Measurements from ENCODE around the gene DIP2C.

DIP2C gene

GRCh38 chr10:570628-571163 is 118.8 kb downstream of the DIP2C start:
- DNase-seq (ENCODE audit: low read depth) = no peak
- no peak overlapping the region for H3K4me3 ChIP-seq (replicated peaks; ENCODE audit: low read depth, low read length)
- no peak for TF ChIP-seq CTCF (IDR thresholded peaks at IDR 0.05; ENCODE audit: low read length, missing control alignments)

GRCh38 chr10:569961-570627 is 119.4 kb downstream of the DIP2C start:
- H3K4me3 ChIP-seq (replicated peaks; ENCODE audit: low read depth, low read length) = no peak overlapping the region
- DNase-seq (ENCODE audit: low read depth) = no peak
- no peak for TF ChIP-seq CTCF (IDR thresholded peaks at IDR 0.05; ENCODE audit: low read length, missing control alignments)

- no peak for TF ChIP-seq CTCF (IDR thresholded peaks at IDR 0.05; ENCODE audit: low read length, missing control alignments)
- DNase-seq (ENCODE audit: low read depth) = no peak
- H3K4me3 ChIP-seq (replicated peaks; ENCODE audit: low read depth, low read length) = no peak overlapping the region
Observed at GRCh38 chr10:568848-569247, 120.6 kb downstream of the DIP2C start.

- H3K4me3 ChIP-seq (replicated peaks; ENCODE audit: low read depth, low read length) = no peak overlapping the region
- TF ChIP-seq CTCF (IDR thresholded peaks at IDR 0.05; ENCODE audit: low read length, missing control alignments) = no peak
- no peak for DNase-seq (ENCODE audit: low read depth)
Observed at GRCh38 chr10:567869-568268, 121.6 kb downstream of the DIP2C start.

GRCh38 chr10:566241-566885 is 123.1 kb downstream of the DIP2C start:
- no peak overlapping the region for H3K4me3 ChIP-seq (replicated peaks; ENCODE audit: low read depth, low read length)
- no peak for DNase-seq (ENCODE audit: low read depth)
- no peak for TF ChIP-seq CTCF (IDR thresholded peaks at IDR 0.05; ENCODE audit: low read length, missing control alignments)

GRCh38 chr10:565676-566075 is 123.8 kb downstream of the DIP2C start:
- H3K4me3 ChIP-seq (replicated peaks; ENCODE audit: low read depth, low read length) = no peak overlapping the region
- DNase-seq (ENCODE audit: low read depth) = no peak
- no peak for TF ChIP-seq CTCF (IDR thresholded peaks at IDR 0.05; ENCODE audit: low read length, missing control alignments)

Data from fibroblast of pulmonary artery (primary cell).